ENCODE results near the gene ERP44.

- no peak for TF ChIP-seq CTCF (IDR thresholded peaks at IDR 0.05)
- TF ChIP-seq POLR2A (IDR thresholded peaks at IDR 0.05) = no peak
These were observed 32.4 kb upstream of the ERP44 start for GRCh38 chr9:100131216-100131615.
